KMS-11 (cell line): Measurements from ENCODE around the gene IQCM.

Experiments
- H2AFZ ChIP-seq: fragments of 200-600 bp; sonication (generic); 2 replicates; pipeline ENCODE4 v1.6.1; 2016; ENCODE audit warnings: antibody characterized with exemption, mixed run types, low read depth
- H3K27ac ChIP-seq: fragments of 200-600 bp; sonication (generic); 2 replicates; pipeline ENCODE4 v1.6.1; 2016; ENCODE audit warnings: mild to moderate bottlenecking, mixed run types
- H3K27me3 ChIP-seq: fragments of 200-600 bp; sonication (generic); 2 replicates; pipeline ENCODE4 v1.6.1; 2017; ENCODE audit warnings: mild to moderate bottlenecking, low read depth, mixed run types, moderate library complexity; ENCODE audit not compliant: insufficient read depth
- H3K36me3 ChIP-seq: fragments of 200-600 bp; sonication (generic); 2 replicates; pipeline ENCODE4 v1.6.1; 2017; ENCODE audit warnings: mild to moderate bottlenecking, mixed run types; ENCODE audit not compliant: insufficient read depth
- H3K4me1 ChIP-seq: fragments of 200-600 bp; sonication (generic); 2 replicates; pipeline ENCODE4 v1.6.1; 2016; ENCODE audit warnings: mild to moderate bottlenecking, low read depth, mixed run types; ENCODE audit not compliant: poor library complexity, severe bottlenecking
- H3K4me2 ChIP-seq: fragments of 200-600 bp; sonication (generic); 2 replicates; pipeline ENCODE4 v1.7.0; 2016; ENCODE audit warnings: mild to moderate bottlenecking, mixed run types
- H3K4me3 ChIP-seq: fragments of 200-600 bp; sonication (generic); IDR thresholded peaks from 2 replicates; pipeline ENCODE4 v1.6.1; 2017; ENCODE audit warnings: low read depth, low read length, mixed read lengths; ENCODE audit not compliant: insufficient read depth
- H3K79me2 ChIP-seq: fragments of 200-600 bp; sonication (generic); 2 replicates; pipeline ENCODE4 v1.6.1; 2016; ENCODE audit warnings: low read depth, mixed run types; ENCODE audit not compliant: insufficient read depth
- H3K9ac ChIP-seq: fragments of 200-600 bp; sonication (generic); 2 replicates; pipeline ENCODE4 v1.6.1; 2016; ENCODE audit warnings: mild to moderate bottlenecking, mixed run types
- H4K20me1 ChIP-seq: fragments of 200-600 bp; sonication (generic); 2 replicates; pipeline ENCODE4 v1.6.1; 2016; ENCODE audit warnings: mild to moderate bottlenecking, mixed run types; ENCODE audit not compliant: insufficient read depth
- CTCF ChIP-seq: fragments of 200-600 bp; sonication (generic); conservative IDR thresholded peaks from 2 replicates; pipeline ENCODE4 v1.6.1; 2017; ENCODE audit warnings: low read depth, mild to moderate bottlenecking, antibody characterized with exemption, low read length, moderate library complexity, mixed read lengths

IQCM gene

DNA sequence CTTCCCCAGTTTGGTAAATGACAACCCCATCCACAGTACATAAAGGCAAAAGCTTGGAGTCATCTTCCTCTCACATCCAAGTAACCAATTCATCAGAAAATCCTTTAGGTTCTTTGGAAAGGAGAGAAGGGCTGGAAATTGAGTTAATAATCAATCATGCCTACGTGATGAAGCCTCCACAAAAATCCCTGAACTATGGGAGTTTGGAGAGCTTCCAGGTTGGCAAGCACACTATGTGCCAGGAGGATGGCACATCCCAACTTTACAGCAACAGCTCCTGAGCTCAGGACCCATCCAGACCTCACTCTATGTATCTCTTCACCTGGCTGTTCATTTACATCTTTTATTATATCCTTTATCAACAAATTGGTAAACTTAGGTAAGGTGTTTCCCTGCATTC is 98.9 kb downstream of the IQCM start:
- Histone ChIP-seq H3K4me1 (no peaks in the 10 kb centered on the region), H3K27ac (no peak overlapping the region), H3K4me2 (no peak overlapping the region), H3K79me2 (no peaks in the 10 kb centered on the region), H3K27me3 (no peaks in the 10 kb centered on the region), H3K9ac (no peak overlapping the region), H3K4me3 (no peak overlapping the region), H3K36me3 (no peaks in the 10 kb centered on the region), H2AFZ (no peak overlapping the region), H4K20me1 (no peaks in the 10 kb centered on the region)
- no peak for TF ChIP-seq CTCF

- Histone ChIP-seq H3K27me3 (no peaks in the 10 kb centered on the region), H3K4me2 (no peak overlapping the region), H2AFZ (no peak overlapping the region), H3K27ac (no peak overlapping the region), H3K4me3 (no peak overlapping the region), H3K79me2 (no peaks in the 10 kb centered on the region), H4K20me1 (no peaks in the 10 kb centered on the region), H3K36me3 (no peaks in the 10 kb centered on the region), H3K9ac (no peak overlapping the region), H3K4me1 (no peaks in the 10 kb centered on the region)
- no peak for TF ChIP-seq CTCF
These were observed 99.6 kb downstream of the IQCM start for GRCh38 chr4:149715822-149716585.

DNA sequence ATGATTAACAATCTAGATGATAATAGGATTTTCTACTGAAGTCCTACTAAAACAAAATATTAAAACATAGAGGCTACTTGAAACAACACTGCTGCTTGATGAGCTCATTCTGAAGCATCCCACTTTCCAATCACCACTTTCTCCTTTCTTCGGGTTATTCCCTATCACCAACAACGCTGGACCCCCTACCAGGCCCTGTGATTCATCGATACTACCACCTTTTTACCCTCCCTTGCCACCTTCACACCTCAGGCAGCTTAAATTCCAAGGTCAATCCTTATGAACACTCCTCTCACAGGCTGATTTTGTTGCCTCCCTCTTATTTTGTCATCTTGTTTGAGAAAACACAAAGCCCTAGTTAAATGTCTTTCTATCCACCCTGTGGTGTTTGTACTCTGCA is 102.6 kb downstream of the IQCM start:
- Histone ChIP-seq H3K4me3 (no peak overlapping the region), H2AFZ (no peak overlapping the region), H3K27ac (no peak overlapping the region), H3K9ac (no peak overlapping the region), H3K4me1 (no peaks in the 10 kb centered on the region), H3K27me3 (no peaks in the 10 kb centered on the region), H3K79me2 (no peaks in the 10 kb centered on the region), H3K4me2 (no peak overlapping the region), H4K20me1 (no peaks in the 10 kb centered on the region), H3K36me3 (no peaks in the 10 kb centered on the region)
- TF ChIP-seq CTCF: no peak

GRCh38 chr4:149711593-149712365 is 103.9 kb downstream of the IQCM start:
- H4K20me1 ChIP-seq: no peaks in the 10 kb centered on the region
- no peaks in the 10 kb centered on the region for H3K36me3 ChIP-seq
- H3K4me3 ChIP-seq: no peak overlapping the region
- H3K79me2 ChIP-seq: no peaks in the 10 kb centered on the region
- no peak for TF ChIP-seq CTCF
- H3K27ac ChIP-seq: no peak overlapping the region
- H3K27me3 ChIP-seq: no peaks in the 10 kb centered on the region
- no peak overlapping the region for H3K9ac ChIP-seq
- no peak overlapping the region for H3K4me2 ChIP-seq
- H3K4me1 ChIP-seq: no peaks in the 10 kb centered on the region
- H2AFZ ChIP-seq: no peak overlapping the region
